Lower lobe of right lung (tissue), 2 donors: ENCODE data around the gene ZSCAN32. TPM values are rescaled to one million over a fixed set of nuclear protein-coding genes. Genes with fewer than 3 reads are reported as not detected.

Experiments
- ATAC-seq, 2 donors: fragments of 200-7000 bp; cut with Tn5 transposase; one replicate each; pipeline ENCODE4 v1.9.1; 2020 to 2022; ENCODE audit warnings: mild to moderate bottlenecking in 2 of 2, moderate library complexity in 2 of 2
- DNase-seq: peaks from one replicate; pipeline ENCODE4 v3.0.0-alpha.2; 2020
- H3K27ac ChIP-seq: fragments of 200-600 bp; one replicate; pipeline ENCODE4 v1.8.0; 2022
- H3K27me3 ChIP-seq: fragments of 200-600 bp; one replicate; pipeline ENCODE4 v1.8.0; 2022; ENCODE audit warnings: low read depth
- H3K36me3 ChIP-seq: fragments of 200-600 bp; one replicate; pipeline ENCODE4 v1.8.0; 2022; ENCODE audit warnings: mild to moderate bottlenecking
- H3K4me1 ChIP-seq: fragments of 200-600 bp; one replicate; pipeline ENCODE4 v1.8.0; 2022
- H3K4me3 ChIP-seq: fragments of 200-600 bp; one replicate; pipeline ENCODE4 v1.8.0; 2022; ENCODE audit warnings: mild to moderate bottlenecking
- H3K9me3 ChIP-seq: fragments of 200-600 bp; one replicate; pipeline ENCODE4 v1.8.0; 2022
- CTCF ChIP-seq: fragments of 200-600 bp; IDR thresholded peaks from one replicate; pipeline ENCODE4 v1.8.0; 2022; ENCODE audit warnings: antibody characterized with exemption, mild to moderate bottlenecking
- intact Hi-C: fragments of 100-400 bp; cut with DNase I; formaldehyde crosslinking; loops from one replicate; pipeline ENCODE4 v1.11.0; 2022
- total RNA-seq: library from RNA; stranded (reverse); fragmentation: NEBNext Ultra II Directional; extraction: Animal tissue kit (Norgen Biotek cat#: 25700); gene quantifications from one replicate; pipeline ENCODE4 v1.2.1, GENCODE V29; 2021
- donor health status: DM: no; HTN: yes; CAD: no; lungs with severe emphysema.

ZSCAN32 gene
- total RNA-seq, 1 donor from 2014 or later, result 12.7 TPM

DNA sequence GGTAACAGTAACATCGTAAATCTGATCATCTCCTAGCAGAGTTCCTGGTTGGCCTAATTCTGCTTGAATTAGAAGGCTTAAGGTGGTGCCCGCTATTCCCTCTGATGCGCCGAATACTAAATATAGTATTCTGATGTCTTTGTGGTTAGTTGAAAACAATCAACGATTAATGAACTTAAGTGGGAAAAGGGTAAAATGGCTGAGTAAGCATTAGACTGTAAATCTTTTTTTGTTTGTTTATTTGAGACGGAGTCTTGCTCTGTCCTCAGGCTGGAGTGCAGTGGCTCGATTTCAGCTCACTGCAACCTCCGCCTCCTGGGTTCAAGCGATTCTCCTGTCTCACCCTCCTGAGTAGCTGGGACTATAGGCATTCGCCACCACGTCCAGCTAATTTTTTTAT lies 31.7 kb downstream of the ZSCAN32 start:
- intact Hi-C loops, result no loop called here
- H3K9me3 ChIP-seq, result peaks cover 31% of the 10 kb centered on the region

GRCh38 chr16:3364774-3365427 lies 35.9 kb downstream of the ZSCAN32 start:
- no peaks in the 10 kb centered on the region for H3K4me1 ChIP-seq
- H3K27me3 ChIP-seq, result peaks cover 10% of the 10 kb centered on the region
- H3K27ac ChIP-seq, result peak overlapping the region; percentile 84
- intact Hi-C loops, result no loop called here
- DNase-seq (peak; percentile 89), ATAC-seq (peak; percentile 96 to 99)
- H3K36me3 ChIP-seq, result no peaks in the 10 kb centered on the region
- no peak for TF ChIP-seq CTCF
- peak overlapping the region; percentile 57 for H3K4me3 ChIP-seq
- peaks cover 23% of the 10 kb centered on the region for H3K9me3 ChIP-seq

More for the DNA sequence above, 31.7 kb downstream of the ZSCAN32 start:
- Histone ChIP-seq H3K36me3 (no peaks in the 10 kb centered on the region), H3K27ac (no peak overlapping the region), H3K4me3 (no peak overlapping the region), H3K27me3 (no peaks in the 10 kb centered on the region), H3K4me1 (no peaks in the 10 kb centered on the region)
- no peak for DNase-seq
- TF ChIP-seq CTCF, result no peak
- ATAC-seq, result no peak

GRCh38 chr16:3363793-3364192 lies 37.0 kb downstream of the ZSCAN32 start:
- intact Hi-C loops, result no loop called here
- H3K36me3 ChIP-seq, result no peaks in the 10 kb centered on the region
- peaks cover 14% of the 10 kb centered on the region for H3K27me3 ChIP-seq
- DNase-seq, result no peak
- ATAC-seq, result no peak
- H3K9me3 ChIP-seq, result peaks cover 23% of the 10 kb centered on the region
- H3K4me1 ChIP-seq, result no peaks in the 10 kb centered on the region
- no peak overlapping the region for H3K4me3 ChIP-seq
- H3K27ac ChIP-seq, result no peak overlapping the region
- no peak for TF ChIP-seq CTCF

- Histone ChIP-seq H3K9me3 (peaks cover 23% of the 10 kb centered on the region), H3K4me1 (no peaks in the 10 kb centered on the region), H3K36me3 (no peaks in the 10 kb centered on the region), H3K27me3 (peaks cover 14% of the 10 kb centered on the region), H3K4me3 (no peak overlapping the region), H3K27ac (no peak overlapping the region)
- ATAC-seq (no peak), DNase-seq (no peak)
- TF ChIP-seq CTCF, result no peak
- intact Hi-C loops, result no loop called here
Measured at GRCh38 chr16:3362931-3363330, 37.9 kb downstream of the ZSCAN32 start.

GRCh38 chr16:3358871-3359270 lies 41.9 kb downstream of the ZSCAN32 start:
- no peak for ATAC-seq
- no peak for TF ChIP-seq CTCF
- H3K4me1 ChIP-seq, result no peaks in the 10 kb centered on the region

More at GRCh38 chr16:3358871-3359270, 41.9 kb downstream of the ZSCAN32 start:
- intact Hi-C loops, result no loop called here
- Histone ChIP-seq H3K9me3 (no peaks in the 10 kb centered on the region), H3K36me3 (no peaks in the 10 kb centered on the region), H3K4me3 (no peak overlapping the region), H3K27me3 (peaks cover 14% of the 10 kb centered on the region), H3K27ac (no peak overlapping the region)
- DNase-seq, result no peak
